Measurements from ENCODE around the gene SIGLEC8. TPM values are rescaled to one million over a fixed set of nuclear protein-coding genes. Genes with fewer than 3 reads are reported as not detected.

Gene SIGLEC8
- polyA plus RNA-seq, 3 donors = not detected

GRCh38 chr19:51410950-51411748 is 47.1 kb downstream of the SIGLEC8 start:
- DNase-seq (ENCODE audit: low read depth in 3 of 3, low spot score in 2 of 3) = no peak

GRCh38 chr19:51407511-51408131 is 50.6 kb downstream of the SIGLEC8 start:
- no peak for DNase-seq (ENCODE audit: low read depth in 3 of 3, low spot score in 2 of 3)

- DNase-seq (ENCODE audit: low read depth in 3 of 3, low spot score in 2 of 3) = no peak
Measured at GRCh38 chr19:51402117-51402516, 56.1 kb downstream of the SIGLEC8 start.

Other genes with a start within 250 kb of the SIGLEC8 start
- 1 to 10 TPM; 1.2 to 1.6 (median 1.5) TPM for gene CD33, start 233.4 kb downstream of the SIGLEC8 start, polyA plus RNA-seq (ENCODE audit: insufficient read length in 3 of 3)
- not detected for gene SIGLECL1, start 207.4 kb downstream of the SIGLEC8 start, polyA plus RNA-seq (ENCODE audit: insufficient read length in 3 of 3)
- 1 to 10 TPM; 2.7 to 3.7 (median 3.2) TPM for gene IGLON5, start 146.8 kb downstream of the SIGLEC8 start, polyA plus RNA-seq (ENCODE audit: insufficient read length in 3 of 3)
- 1 to 10 TPM; 3.5 to 4.4 (median 3.8) TPM for gene VSIG10L, start 116.3 kb downstream of the SIGLEC8 start, polyA plus RNA-seq (ENCODE audit: insufficient read length in 3 of 3)
- 100 to 1,000 TPM; 123 to 149 (median 132) TPM for gene ETFB, start 92.1 kb downstream of the SIGLEC8 start, polyA plus RNA-seq (ENCODE audit: insufficient read length in 3 of 3)
- gene CLDND2, start 89.5 kb downstream of the SIGLEC8 start, polyA plus RNA-seq (ENCODE audit: insufficient read length in 3 of 3) = 1 to 10 TPM in 1 of 3 donors, under 1 TPM in 2; 0.79 to 1.4 (median 0.80) TPM
- 1 to 10 TPM; 1.2 to 2.0 (median 1.3) TPM for gene NKG7, start 85.8 kb downstream of the SIGLEC8 start, polyA plus RNA-seq (ENCODE audit: insufficient read length in 3 of 3)
- gene LIM2, start 70.5 kb downstream of the SIGLEC8 start, polyA plus RNA-seq (ENCODE audit: insufficient read length in 3 of 3) = under 1 TPM; 0.18 to 0.40 (median 0.24) TPM
- gene C19orf84, start 67.9 kb downstream of the SIGLEC8 start, polyA plus RNA-seq (ENCODE audit: insufficient read length in 3 of 3) = under 1 TPM; 0.10 to 0.28 (median 0.20) TPM
- gene SIGLEC10, start 40.8 kb downstream of the SIGLEC8 start, polyA plus RNA-seq (ENCODE audit: insufficient read length in 3 of 3) = 1 to 10 TPM in 2 of 3 donors, under 1 TPM in 1; 0.82 to 1.1 (median 1.0) TPM
- not detected for gene CEACAM18, start 20.1 kb upstream of the SIGLEC8 start, polyA plus RNA-seq (ENCODE audit: insufficient read length in 3 of 3)
- not detected for gene SIGLEC12, start 43.3 kb upstream of the SIGLEC8 start, polyA plus RNA-seq (ENCODE audit: insufficient read length in 3 of 3)
- under 1 TPM; 0.07 to 0.42 (median 0.12) TPM for gene SIGLEC6, start 73.2 kb upstream of the SIGLEC8 start, polyA plus RNA-seq (ENCODE audit: insufficient read length in 3 of 3)
- 10 to 100 TPM; 16.4 to 19.7 (median 16.8) TPM for gene ZNF175, start 112.8 kb upstream of the SIGLEC8 start, polyA plus RNA-seq (ENCODE audit: insufficient read length in 3 of 3)
- under 1 TPM in 2 of 3 donors, not detected in 1; 0.48 to 0.51 TPM for gene SIGLEC5, start 171.9 kb upstream of the SIGLEC8 start, polyA plus RNA-seq (ENCODE audit: insufficient read length in 3 of 3)
- 1 to 10 TPM in 1 of 3 donors, under 1 TPM in 1, not detected in 1; 0.79 to 1.1 TPM for gene SIGLEC14, start 188.4 kb upstream of the SIGLEC8 start, polyA plus RNA-seq (ENCODE audit: insufficient read length in 3 of 3)
- 10 to 100 TPM; 11.6 to 15.5 (median 12.1) TPM for gene SPACA6, start 234.9 kb upstream of the SIGLEC8 start, polyA plus RNA-seq (ENCODE audit: insufficient read length in 3 of 3)

Data from right renal cortex interstitium (tissue), 3 donors.